ENCODE measurements around the gene PRICKLE3. TPM values are rescaled to one million over a fixed set of nuclear protein-coding genes. Genes with fewer than 3 reads are reported as not detected.

Gene PRICKLE3
- total and polyA plus RNA-seq, 2 donors from 2014 or later = 3.4 to 11.6 TPM

GRCh38 chrX:49228185-49228584 lies 42.0 kb upstream of the PRICKLE3 start:
- FAIRE-seq (no peak), DNase-seq (peak in 1 of 5 donors; percentile 60)
- H3K27ac ChIP-seq (ENCODE audit: low read depth in 2 of 2, low read length in 2 of 2) = no peak overlapping the region
- H3K4me3 ChIP-seq (ENCODE audit: low read length in 3 of 3) = no peak overlapping the region
- H3K9me3 ChIP-seq (ENCODE audit: control insufficient read depth in 2 of 3, insufficient read depth in 1 of 3, low read length in 3 of 3) = no peaks in the 10 kb centered on the region
- H3K9ac ChIP-seq (ENCODE audit: low read length in 3 of 3) = no peak overlapping the region
- H3K27me3 ChIP-seq (ENCODE audit: control insufficient read depth, insufficient read depth, low read length) = no peaks in the 10 kb centered on the region
- no peaks in the 10 kb centered on the region for H3K36me3 ChIP-seq (ENCODE audit: control insufficient read depth in 2 of 3, insufficient read depth in 3 of 3, low read length in 3 of 3)
- no peak for TF ChIP-seq CTCF (IDR thresholded peaks at IDR 0.05; ENCODE audit: borderline replicate concordance, extremely low read depth, insufficient read depth)
- no peaks in the 10 kb centered on the region for H3K4me1 ChIP-seq (ENCODE audit: control insufficient read depth in 2 of 3, insufficient read depth in 2 of 3, low read depth in 1 of 3, low read length in 3 of 3)
- intact Hi-C loops (cut with DNase I) = no loop called here

GRCh38 chrX:49227726-49228125 lies 41.6 kb upstream of the PRICKLE3 start:
- Histone ChIP-seq H3K4me3 (ENCODE audit: low read length in 3 of 3) (no peak overlapping the region), H3K9ac (ENCODE audit: low read length in 3 of 3) (no peak overlapping the region), H3K36me3 (ENCODE audit: control insufficient read depth in 2 of 3, insufficient read depth in 3 of 3, low read length in 3 of 3) (no peaks in the 10 kb centered on the region), H3K27ac (ENCODE audit: low read depth in 2 of 2, low read length in 2 of 2) (no peak overlapping the region), H3K9me3 (ENCODE audit: control insufficient read depth in 2 of 3, insufficient read depth in 1 of 3, low read length in 3 of 3) (no peaks in the 10 kb centered on the region), H3K4me1 (ENCODE audit: control insufficient read depth in 2 of 3, insufficient read depth in 2 of 3, low read depth in 1 of 3, low read length in 3 of 3) (no peaks in the 10 kb centered on the region), H3K27me3 (ENCODE audit: control insufficient read depth, insufficient read depth, low read length) (no peaks in the 10 kb centered on the region)
- no peak for TF ChIP-seq CTCF (IDR thresholded peaks at IDR 0.05; ENCODE audit: borderline replicate concordance, extremely low read depth, insufficient read depth)
- intact Hi-C loops (cut with DNase I) = no loop called here
- DNase-seq (no peak), FAIRE-seq (no peak)

DNA sequence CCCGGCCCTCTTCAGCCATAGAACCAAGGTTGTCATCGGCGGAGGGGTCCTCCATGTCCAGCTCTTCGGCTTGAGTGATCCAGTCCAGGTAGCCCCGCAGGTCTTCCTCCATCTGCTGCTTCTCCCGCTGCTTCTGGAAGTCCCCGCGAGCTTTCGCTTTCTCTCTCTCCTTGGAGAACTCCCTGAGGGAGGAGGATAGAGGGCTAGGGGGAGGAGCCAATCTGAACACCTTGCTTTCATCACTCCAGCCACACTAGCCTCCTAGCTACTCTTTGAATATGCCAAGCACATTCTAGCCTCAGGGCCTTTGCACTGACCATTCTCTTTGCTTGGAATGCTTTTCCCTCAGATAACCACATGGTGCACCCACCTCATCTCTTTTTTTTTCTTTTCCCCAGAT lies 40.8 kb upstream of the PRICKLE3 start:
- intact Hi-C loops (cut with DNase I) = no loop called here
- FAIRE-seq = no peak
- H3K27ac ChIP-seq (ENCODE audit: low read depth in 2 of 2, low read length in 2 of 2) = no peak overlapping the region
- H3K27me3 ChIP-seq (ENCODE audit: control insufficient read depth, insufficient read depth, low read length) = no peaks in the 10 kb centered on the region
- H3K4me3 ChIP-seq (ENCODE audit: low read length in 3 of 3) = no peak overlapping the region
- H3K4me1 ChIP-seq (ENCODE audit: control insufficient read depth in 2 of 3, insufficient read depth in 2 of 3, low read depth in 1 of 3, low read length in 3 of 3) = no peaks in the 10 kb centered on the region
- no peak for TF ChIP-seq CTCF (IDR thresholded peaks at IDR 0.05; ENCODE audit: borderline replicate concordance, extremely low read depth, insufficient read depth)
- H3K9me3 ChIP-seq (ENCODE audit: control insufficient read depth in 2 of 3, insufficient read depth in 1 of 3, low read length in 3 of 3) = no peaks in the 10 kb centered on the region
- DNase-seq = no peak
- no peak overlapping the region for H3K9ac ChIP-seq (ENCODE audit: low read length in 3 of 3)
- no peaks in the 10 kb centered on the region for H3K36me3 ChIP-seq (ENCODE audit: control insufficient read depth in 2 of 3, insufficient read depth in 3 of 3, low read length in 3 of 3)

DNA sequence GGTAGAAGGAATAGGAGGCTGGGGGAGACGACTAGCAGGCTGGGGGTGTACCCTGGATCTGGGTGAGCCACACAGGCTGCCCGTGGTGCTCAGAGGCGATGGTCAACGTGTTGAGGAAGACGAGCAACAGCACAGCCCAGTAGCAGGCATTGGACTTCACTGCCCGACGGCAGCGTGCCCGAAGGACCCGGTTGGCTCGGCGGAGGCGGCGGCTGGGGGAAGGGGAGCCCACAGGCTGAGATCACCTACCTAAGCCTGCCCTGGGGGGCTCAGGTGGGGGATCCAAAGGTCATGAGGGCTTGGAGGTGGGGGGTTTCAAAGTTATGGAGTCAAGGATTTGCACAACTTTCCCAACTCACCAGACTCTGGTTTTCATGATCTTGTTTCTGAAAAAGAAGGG lies 39.7 kb upstream of the PRICKLE3 start:
- no peak for TF ChIP-seq CTCF (IDR thresholded peaks at IDR 0.05; ENCODE audit: borderline replicate concordance, extremely low read depth, insufficient read depth)
- DNase-seq (no peak), FAIRE-seq (no peak)
- no peak overlapping the region for H3K9ac ChIP-seq (ENCODE audit: low read length in 3 of 3)
- no peaks in the 10 kb centered on the region for H3K4me1 ChIP-seq (ENCODE audit: control insufficient read depth in 2 of 3, insufficient read depth in 2 of 3, low read depth in 1 of 3, low read length in 3 of 3)
- no peaks in the 10 kb centered on the region for H3K36me3 ChIP-seq (ENCODE audit: control insufficient read depth in 2 of 3, insufficient read depth in 3 of 3, low read length in 3 of 3)
- no peak overlapping the region for H3K27ac ChIP-seq (ENCODE audit: low read depth in 2 of 2, low read length in 2 of 2)
- H3K9me3 ChIP-seq (ENCODE audit: control insufficient read depth in 2 of 3, insufficient read depth in 1 of 3, low read length in 3 of 3) = no peaks in the 10 kb centered on the region
- intact Hi-C loops (cut with DNase I) = no loop called here
- no peak overlapping the region for H3K4me3 ChIP-seq (ENCODE audit: low read length in 3 of 3)
- no peaks in the 10 kb centered on the region for H3K27me3 ChIP-seq (ENCODE audit: control insufficient read depth, insufficient read depth, low read length)
